Testis (tissue), 3 donors: Measurements from ENCODE around the gene GIMAP1. TPM values are rescaled to one million over a fixed set of nuclear protein-coding genes. Genes with fewer than 3 reads are reported as not detected.

ENCODE experiments used
- DNase-seq: peaks from one replicate; pipeline ENCODE4 v3.0.0-alpha.2; 2019
- H3K27ac ChIP-seq, 2 donors: fragments of 200-600 bp; sonication (generic); one replicate each; pipeline ENCODE4 v1.5.1; 2019
- H3K27me3 ChIP-seq: fragments of 200-600 bp; sonication (generic); one replicate; pipeline ENCODE4 v1.5.1; 2019
- H3K36me3 ChIP-seq: fragments of 200-600 bp; sonication (generic); one replicate; pipeline ENCODE4 v1.5.1; 2017; ENCODE audit warnings: low read depth; ENCODE audit errors: missing control alignments
- H3K4me1 ChIP-seq: fragments of 200-600 bp; sonication (generic); one replicate; pipeline ENCODE4 v1.5.1; 2019
- H3K4me3 ChIP-seq, 2 donors: fragments of 200-600 bp; sonication (generic); one replicate each; pipeline ENCODE4 v1.5.1; 2017 to 2019
- H3K9me3 ChIP-seq: fragments of 200-600 bp; sonication (generic); one replicate; pipeline ENCODE4 v1.5.1; 2017
- POLR2A ChIP-seq: fragments of 450-650 bp; IDR thresholded peaks from one replicate; pipeline ENCODE4 v1.6.1; 2017; ENCODE audit warnings: antibody characterized with exemption, mild to moderate bottlenecking, moderate library complexity
- WGBS, 2 donors: methylation state at CpG; one replicate each; pipeline ENCODE4 v1.1.5; 2018; 5-methylcytosine and 5-hydroxymethylcytosine counted together
- intact Hi-C: fragments of 100-400 bp; cut with DNase I; formaldehyde crosslinking; loops from one replicate; pipeline ENCODE4 v1.15.1; 2023; ENCODE audit warnings: low total_unique reads
- polyA plus RNA-seq: library from polyadenylated mRNA; stranded (reverse); fragments of 350-450 nt; fragmentation: Illumina TruSeq; extraction: RNeasy Lipid Tissue Mini Kit (QIAGEN cat#74804); gene quantifications from one replicate; pipeline ENCODE4 v1.2.3, GENCODE V29; 2014; ENCODE audit warnings: low read depth, low replicate concordance; ENCODE audit not compliant: insufficient read depth
- total RNA-seq, 2 donors: library from RNA; depleted of rRNA; stranded (reverse); fragments of >200 nt; gene quantifications; one replicate each; pipeline ENCODE4 v1.2.3, GENCODE V29; 2016
- TF ChIP-seq, protein P1 (sequence below), 3 experiments: fragments of 450-650 bp in 2 of 3; fragments of 200-600 bp in 1 of 3; sonication (generic) in 1 of 3; IDR thresholded peaks; one replicate each; pipeline ENCODE4 v1.5.1; 2016 to 2019; ENCODE audit warnings: antibody characterized with exemption in 3 of 3, mild to moderate bottlenecking in 2 of 3, moderate library complexity in 1 of 3

GIMAP1 gene
- total and polyA plus RNA-seq, 3 donors from 2014 or later = 1.4 to 2.8 (median 1.7) TPM

DNA sequence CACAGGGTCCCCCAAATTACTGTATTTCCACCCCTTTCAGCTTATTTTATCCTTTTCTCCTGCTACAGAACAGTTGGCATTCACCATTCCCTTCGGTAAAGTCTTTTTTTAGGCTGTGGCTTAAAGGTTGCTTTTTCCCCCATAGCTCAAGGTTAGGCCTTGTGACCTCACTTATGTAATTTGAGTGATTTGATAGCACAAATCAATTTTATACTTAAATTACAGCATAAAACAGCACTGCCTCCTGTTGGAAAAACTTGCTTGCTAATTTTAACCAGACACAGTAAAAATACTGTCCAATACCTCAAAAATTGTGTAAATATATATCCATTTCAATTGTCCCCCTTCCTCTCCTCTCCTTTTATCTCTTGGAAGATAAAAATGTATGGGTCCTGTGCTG, 7.1 kb downstream of the GIMAP1 start:
- H3K9me3 ChIP-seq = no peaks in the 10 kb centered on the region
- TF ChIP-seq, protein P1, sequence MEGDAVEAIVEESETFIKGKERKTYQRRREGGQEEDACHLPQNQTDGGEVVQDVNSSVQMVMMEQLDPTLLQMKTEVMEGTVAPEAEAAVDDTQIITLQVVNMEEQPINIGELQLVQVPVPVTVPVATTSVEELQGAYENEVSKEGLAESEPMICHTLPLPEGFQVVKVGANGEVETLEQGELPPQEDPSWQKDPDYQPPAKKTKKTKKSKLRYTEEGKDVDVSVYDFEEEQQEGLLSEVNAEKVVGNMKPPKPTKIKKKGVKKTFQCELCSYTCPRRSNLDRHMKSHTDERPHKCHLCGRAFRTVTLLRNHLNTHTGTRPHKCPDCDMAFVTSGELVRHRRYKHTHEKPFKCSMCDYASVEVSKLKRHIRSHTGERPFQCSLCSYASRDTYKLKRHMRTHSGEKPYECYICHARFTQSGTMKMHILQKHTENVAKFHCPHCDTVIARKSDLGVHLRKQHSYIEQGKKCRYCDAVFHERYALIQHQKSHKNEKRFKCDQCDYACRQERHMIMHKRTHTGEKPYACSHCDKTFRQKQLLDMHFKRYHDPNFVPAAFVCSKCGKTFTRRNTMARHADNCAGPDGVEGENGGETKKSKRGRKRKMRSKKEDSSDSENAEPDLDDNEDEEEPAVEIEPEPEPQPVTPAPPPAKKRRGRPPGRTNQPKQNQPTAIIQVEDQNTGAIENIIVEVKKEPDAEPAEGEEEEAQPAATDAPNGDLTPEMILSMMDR (IDR thresholded peaks at IDR 0.05) = no peak
- TF ChIP-seq POLR2A = no peak
- DNase-seq = no peak
- no peaks in the 10 kb centered on the region for H3K27me3 ChIP-seq
- intact Hi-C loops = no loop called here
- no peak overlapping the region for H3K4me3 ChIP-seq
- no peak overlapping the region for H3K27ac ChIP-seq
- no peaks in the 10 kb centered on the region for H3K36me3 ChIP-seq
- 78 to 81% methylated on average over 1 of the region's 1 CpG for WGBS, 2 donors
- H3K4me1 ChIP-seq = no peaks in the 10 kb centered on the region

- TF ChIP-seq, protein P1 (IDR thresholded peaks at IDR 0.05) = no peak
- TF ChIP-seq POLR2A = no peak
- Histone ChIP-seq H3K27ac (no peak overlapping the region), H3K9me3 (no peaks in the 10 kb centered on the region), H3K27me3 (no peaks in the 10 kb centered on the region), H3K36me3 (no peaks in the 10 kb centered on the region), H3K4me3 (no peak overlapping the region), H3K4me1 (no peaks in the 10 kb centered on the region)
- 54 to 70% methylated on average over 3 of the region's 3 CpGs for WGBS, 2 donors
- DNase-seq = no peak
- intact Hi-C loops = no loop called here
Observed at GRCh38 chr7:150727381-150727780, 11.0 kb downstream of the GIMAP1 start.

DNA sequence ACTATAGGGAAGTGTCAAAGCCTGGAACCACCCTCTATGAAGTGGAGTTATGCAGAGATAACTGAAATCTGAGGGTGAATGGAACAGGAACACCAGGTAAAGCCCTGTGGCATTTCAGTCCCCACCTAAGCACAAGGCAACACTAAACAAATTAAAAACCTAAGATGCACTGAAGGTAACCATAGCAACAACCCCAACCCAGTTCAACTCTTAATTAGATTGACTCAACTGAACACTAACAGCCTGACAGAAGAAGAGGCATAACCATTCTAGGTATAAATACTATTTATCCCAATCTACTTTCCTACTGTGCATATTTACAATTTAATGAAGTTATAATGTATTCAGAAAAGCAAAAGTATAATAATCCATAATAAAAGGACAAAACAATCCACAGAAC, 11.6 kb downstream of the GIMAP1 start:
- intact Hi-C loops = no loop called here
- DNase-seq = no peak
- TF ChIP-seq POLR2A = no peak
- TF ChIP-seq, protein P1 (IDR thresholded peaks at IDR 0.05) = no peak
- no peaks in the 10 kb centered on the region for H3K9me3 ChIP-seq
- no peaks in the 10 kb centered on the region for H3K27me3 ChIP-seq
- no peaks in the 10 kb centered on the region for H3K36me3 ChIP-seq
- no peak overlapping the region for H3K27ac ChIP-seq
- H3K4me1 ChIP-seq = no peaks in the 10 kb centered on the region
- no peak overlapping the region for H3K4me3 ChIP-seq

- Histone ChIP-seq H3K27ac (no peak overlapping the region), H3K27me3 (no peaks in the 10 kb centered on the region), H3K4me1 (no peaks in the 10 kb centered on the region), H3K36me3 (no peaks in the 10 kb centered on the region), H3K4me3 (no peak overlapping the region), H3K9me3 (no peaks in the 10 kb centered on the region)
- intact Hi-C loops = no loop called here
- DNase-seq = no peak
- TF ChIP-seq, protein P1 (IDR thresholded peaks at IDR 0.05) = no peak
- no peak for TF ChIP-seq POLR2A
Observed at GRCh38 chr7:150728609-150729008, 12.2 kb downstream of the GIMAP1 start.

- H3K27me3 ChIP-seq = no peaks in the 10 kb centered on the region
- H3K4me1 ChIP-seq = no peaks in the 10 kb centered on the region
- H3K27ac ChIP-seq = no peak overlapping the region
- no peaks in the 10 kb centered on the region for H3K9me3 ChIP-seq
- TF ChIP-seq, protein P1 (IDR thresholded peaks at IDR 0.05) = no peak
- TF ChIP-seq POLR2A = no peak
- H3K36me3 ChIP-seq = no peaks in the 10 kb centered on the region
- intact Hi-C loops = no loop called here
- WGBS, 2 donors = 61 to 67% methylated on average over 1 of the region's 1 CpG
- H3K4me3 ChIP-seq = no peak overlapping the region
- DNase-seq = no peak
Observed at GRCh38 chr7:150731916-150732315, 15.5 kb downstream of the GIMAP1 start.
